HG03378 (cell line): ENCODE data around the gene CTTNBP2.
A peak's percentile ranks its signal among the peaks of the same experiment; 100 is the strongest.
"Not testable (repeated sequence)": the region's sequence is repeated elsewhere in the genome, so short reads cannot be mapped to it uniquely, and the experiment has no call there.

Experiments
- ATAC-seq: cut with Tn5 transposase; IDR thresholded peaks from one replicate; pipeline ENCODE4 v1.9.1; 2021; ENCODE audit warnings: mild to moderate bottlenecking, moderate library complexity; ENCODE audit not compliant: unreplicated experiment

Gene CTTNBP2

DNA sequence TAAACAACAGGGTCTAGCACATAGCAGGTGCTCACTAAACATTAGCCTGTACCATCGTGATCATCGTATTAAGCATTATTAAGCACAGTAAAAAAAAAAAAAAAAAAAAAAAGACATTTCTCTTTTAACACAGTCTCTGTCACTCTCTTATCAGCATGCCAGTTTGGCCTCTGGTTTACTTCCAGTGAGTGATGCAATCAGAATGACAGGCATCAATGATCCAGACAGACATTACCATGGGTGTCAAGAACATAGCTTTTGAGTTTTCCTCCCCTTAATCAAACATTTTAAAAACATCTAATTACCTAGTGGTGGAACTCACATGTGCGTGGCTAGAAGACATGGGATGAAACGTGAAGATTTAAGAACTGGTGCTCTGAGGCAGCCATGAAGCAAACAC lies 115.8 kb downstream of the CTTNBP2 start:
- ATAC-seq, result no peak

DNA sequence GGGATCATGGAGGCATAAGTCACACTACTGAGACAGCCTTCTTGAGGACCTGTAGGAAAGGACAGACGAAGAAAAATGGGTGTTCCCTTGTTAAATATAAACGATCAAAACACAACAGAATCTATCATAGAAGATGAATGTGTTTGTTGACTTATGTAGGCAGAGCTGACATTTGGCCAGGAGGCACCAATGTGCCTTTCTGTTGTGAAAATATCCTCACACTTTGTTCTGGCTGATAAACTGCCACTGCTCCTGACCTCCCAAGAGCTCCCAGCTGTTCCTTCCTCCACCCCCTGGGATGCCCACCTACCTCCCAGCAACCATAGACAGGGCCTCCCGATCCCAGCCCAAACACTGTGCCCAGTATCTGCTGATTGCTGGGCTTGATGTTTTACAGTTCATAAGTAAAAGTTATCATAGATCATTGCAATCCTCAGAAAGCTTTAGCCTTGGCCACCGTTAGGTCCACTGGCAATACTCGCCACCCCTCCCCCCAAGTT lies 116.6 kb downstream of the CTTNBP2 start:
- no peak for ATAC-seq

DNA sequence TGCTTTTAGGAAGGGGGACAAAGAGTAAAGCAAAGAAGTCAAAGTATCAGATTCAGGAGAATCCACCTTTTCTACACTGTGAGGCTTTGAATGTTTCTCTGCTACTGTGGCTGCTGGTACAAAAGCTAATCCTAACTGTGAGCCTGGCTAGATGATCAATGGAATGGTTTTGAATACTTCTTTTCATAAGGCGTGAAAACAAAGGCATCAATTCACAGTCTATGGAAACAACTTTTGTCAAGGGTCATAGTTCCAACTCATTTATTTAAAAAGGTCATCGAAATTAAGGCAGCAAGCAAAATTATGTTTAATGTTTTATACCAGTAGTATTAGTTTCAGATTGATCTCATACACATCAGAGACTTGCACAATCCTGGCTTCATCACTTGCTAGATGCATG lies 118.1 kb downstream of the CTTNBP2 start:
- ATAC-seq, result no peak

DNA sequence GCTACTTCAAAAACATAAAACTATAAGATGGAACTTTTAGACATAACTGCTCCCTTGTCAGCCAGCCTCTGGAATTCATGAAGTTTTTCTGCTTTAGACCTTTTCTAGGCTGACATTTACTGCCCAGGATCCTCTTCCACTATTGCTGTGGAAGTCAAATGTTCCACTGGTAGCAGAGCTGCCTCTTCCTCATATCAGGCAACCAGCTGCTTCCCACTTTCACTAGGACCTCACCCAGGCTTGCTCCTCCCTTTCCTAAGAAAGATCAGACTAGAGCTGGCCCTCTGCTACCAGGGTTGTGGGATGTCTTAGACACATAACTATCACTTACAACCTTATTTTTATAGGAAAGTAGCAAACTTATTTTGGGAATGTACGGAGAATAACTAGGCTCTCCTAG lies 121.5 kb downstream of the CTTNBP2 start:
- no peak for ATAC-seq

DNA sequence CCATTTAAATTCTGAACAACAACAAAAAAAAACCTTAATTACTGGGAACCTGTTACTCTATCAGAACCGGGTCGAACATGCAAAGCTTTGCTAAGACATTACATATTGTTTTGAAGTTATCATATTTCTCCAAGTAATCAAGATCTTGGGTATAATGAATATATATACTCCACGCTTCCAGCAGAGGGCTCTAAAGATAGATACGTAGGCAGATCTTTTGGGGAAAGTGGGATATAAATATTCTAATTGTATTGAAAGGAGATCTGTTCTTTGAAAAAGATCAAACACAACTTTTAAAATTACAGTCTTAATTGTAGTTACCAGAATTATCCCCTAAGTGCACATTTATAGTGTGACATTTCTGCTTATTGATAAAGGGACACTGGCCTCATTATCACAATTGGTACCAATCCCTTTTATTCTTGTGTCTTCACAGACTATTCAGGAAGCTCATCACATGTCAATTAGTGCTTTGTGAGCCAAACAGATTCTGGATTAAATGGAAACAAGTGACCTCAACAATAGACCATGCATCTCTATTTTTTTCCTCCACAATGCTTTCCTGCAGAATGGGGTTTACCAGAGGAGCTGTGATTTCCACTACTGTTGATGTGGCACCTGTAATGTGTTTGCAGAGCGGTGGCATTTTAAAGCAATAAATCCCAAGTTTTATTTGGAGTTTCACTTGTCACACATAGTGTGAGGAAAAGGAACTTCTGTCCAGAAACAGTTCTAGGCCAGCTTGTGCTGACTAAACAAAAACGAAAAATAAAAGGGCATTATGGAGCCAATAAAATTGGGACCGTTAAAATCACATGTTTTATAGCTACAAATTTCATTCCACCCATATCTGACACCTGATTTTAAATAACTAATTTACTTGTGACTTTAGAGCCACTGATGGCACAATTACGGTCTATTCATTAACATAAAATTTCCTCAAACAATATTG lies 122.4 kb downstream of the CTTNBP2 start:
- no peak for ATAC-seq

DNA sequence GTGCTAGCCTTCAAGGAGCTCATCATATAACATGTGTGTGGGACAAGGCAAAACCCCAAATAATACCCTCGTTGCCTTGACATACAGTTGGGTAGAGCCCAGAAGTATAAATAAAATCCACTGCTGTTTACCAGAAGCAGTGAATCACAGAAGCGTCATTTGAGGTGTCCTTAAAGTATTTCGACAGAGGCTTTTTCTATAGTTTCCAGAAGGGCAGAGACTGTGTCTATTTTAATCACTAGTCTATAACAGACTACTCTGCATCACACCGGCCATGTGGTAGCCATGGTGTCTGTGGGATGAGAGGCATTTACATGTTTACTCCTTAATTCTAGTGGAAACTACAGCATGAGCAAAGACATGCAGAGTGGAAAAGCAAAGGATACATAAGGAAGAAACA lies 131.3 kb downstream of the CTTNBP2 start:
- ATAC-seq, result no peak

DNA sequence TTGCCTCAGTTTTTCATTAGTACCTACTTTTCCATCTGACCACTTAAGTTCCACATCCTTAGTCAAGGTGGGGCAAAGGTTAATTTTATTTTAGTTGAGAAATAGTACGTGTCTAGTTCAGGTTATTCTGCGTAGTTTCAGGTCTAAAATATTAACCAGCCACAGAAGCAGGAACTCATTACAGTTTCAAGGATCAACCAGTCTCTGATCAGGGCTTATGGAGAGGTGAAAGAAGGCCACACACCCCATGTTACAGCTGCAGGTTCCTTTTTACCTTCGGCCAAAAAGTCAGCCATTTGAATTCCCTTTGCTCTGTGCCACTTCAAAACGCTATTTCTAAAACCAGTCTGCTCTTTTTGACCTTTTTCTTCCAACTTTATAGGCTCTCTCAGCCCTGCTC lies 134.2 kb downstream of the CTTNBP2 start:
- no peak for ATAC-seq

DNA sequence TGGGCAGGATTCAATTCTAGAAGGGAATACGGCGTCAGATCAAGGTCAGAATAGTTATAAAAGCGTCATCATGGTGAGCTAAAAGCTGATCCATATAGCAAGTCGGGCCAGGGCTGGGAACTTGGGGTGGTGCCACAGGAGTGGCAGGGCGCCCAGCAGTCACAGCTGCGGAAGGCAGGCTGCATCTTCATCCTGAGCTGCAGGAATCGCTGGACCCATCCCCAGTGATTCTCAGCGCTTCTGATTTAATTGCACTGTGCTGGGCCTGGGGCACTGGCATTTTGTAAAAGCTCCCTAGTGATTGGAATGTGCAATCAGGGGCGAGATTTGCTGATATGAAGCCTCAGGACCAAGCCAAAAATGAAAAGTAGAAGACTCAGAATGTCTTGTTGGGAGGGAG lies 135.3 kb downstream of the CTTNBP2 start:
- ATAC-seq, result no peak

DNA sequence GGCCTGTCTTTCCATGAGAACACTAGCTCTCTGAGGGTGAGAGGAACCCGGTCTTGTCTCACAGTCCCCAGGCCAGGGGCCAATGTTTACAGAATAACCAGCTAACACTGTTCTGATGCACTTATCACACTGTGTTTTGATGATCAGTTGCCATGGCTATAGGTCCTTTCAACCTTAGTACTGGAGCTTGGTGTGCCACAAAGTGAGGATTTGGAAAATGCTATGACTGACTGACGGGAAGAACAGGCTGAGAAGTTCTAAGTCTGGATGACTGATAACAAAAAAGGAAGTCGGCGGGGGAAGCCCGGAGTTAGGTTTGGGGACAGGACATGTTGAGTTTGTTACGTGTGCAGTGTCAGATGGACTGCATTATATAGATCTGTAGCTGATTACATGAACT lies 141.8 kb downstream of the CTTNBP2 start:
- peak; percentile 97 for ATAC-seq

DNA sequence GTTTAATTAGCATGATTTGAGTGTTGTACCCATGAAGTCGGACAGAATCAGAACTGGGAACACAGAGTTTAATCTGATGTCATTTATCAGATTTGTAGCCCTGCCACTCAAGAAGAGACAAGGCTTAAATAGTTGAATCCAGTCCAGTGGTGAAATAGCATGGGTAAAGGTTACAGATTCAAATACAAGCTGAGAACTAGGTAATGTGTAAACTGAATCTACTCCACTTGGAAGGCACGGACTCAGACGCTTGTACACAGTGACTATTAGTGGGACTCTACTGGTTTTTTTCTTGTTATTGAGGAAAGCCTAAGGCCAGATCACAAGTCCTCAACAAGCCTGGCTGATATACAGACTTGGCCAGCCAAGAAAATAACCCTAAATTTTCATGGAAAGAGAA lies 142.9 kb downstream of the CTTNBP2 start:
- no peak for ATAC-seq

DNA sequence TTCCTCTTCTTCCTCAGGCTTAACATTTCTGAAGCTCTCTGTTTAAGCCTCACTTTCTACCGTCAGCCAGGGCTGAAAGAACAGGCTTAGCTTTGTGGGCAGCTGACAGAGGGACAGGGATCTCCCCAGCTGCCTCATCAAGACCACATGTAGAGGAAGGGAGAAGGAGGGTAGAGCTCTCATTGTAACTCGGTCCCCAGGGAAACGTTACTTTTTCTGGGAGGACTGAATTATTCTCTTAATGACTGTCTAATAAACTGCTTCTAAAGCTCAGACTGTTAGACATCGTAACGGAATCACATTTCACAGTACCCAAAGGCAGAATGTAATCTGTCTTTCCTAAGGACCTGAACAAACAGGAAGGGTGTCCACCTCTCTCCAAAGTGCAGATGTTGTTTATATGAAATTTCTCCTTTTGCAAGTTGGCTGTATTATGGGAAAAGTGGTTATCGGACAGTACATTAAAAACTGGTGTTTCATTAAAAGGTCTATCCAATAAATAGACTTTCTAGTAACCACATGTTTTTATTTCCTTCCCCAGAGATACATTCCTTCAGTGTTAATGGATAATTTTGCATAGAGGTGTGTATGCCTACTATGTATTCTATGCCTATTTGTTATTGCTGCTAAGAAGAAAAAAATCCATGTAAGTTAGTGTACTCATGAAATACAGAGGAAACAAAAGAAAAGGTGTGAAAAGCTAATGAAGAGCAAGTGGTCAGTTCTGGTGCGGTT lies 144.2 kb downstream of the CTTNBP2 start:
- ATAC-seq, result no peak

DNA sequence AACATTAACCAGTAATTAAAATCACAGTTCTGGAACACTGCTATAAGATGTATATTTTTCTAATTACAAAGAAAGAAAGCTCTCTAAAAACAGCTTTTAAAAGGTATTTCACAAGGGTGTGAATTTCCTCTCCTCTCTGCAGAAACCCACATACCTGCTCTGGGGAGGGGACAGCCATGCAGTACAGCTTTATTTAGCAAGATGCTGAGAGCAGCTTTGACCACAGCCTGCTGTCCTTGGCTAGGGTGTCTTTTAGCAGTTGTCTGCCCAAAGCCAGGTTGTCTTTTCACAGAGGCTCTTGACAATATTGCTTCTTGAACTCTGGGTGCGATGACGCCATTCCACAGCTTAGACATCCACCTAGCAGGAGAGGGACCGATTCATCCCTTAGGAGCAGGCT lies 148.3 kb downstream of the CTTNBP2 start:
- ATAC-seq, result no peak

DNA sequence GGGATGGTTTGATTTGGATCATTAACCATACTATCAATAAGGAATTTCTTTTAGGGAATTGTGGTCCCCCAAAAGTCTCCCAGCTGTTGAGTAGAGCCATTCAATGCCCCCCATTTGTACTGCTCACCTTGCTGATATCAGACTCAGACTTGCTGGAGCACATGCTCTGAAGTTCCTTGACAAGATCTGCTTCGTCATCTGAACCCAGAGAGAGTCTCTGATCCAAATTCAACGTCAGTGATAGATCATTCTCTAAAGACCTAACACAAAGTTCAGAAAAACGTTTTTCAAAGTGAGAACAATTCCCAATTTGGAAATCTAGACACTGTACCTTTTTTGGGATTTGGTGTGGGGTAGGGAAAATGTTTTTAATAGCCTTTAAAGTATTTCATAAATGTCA lies 153.9 kb downstream of the CTTNBP2 start:
- no peak for ATAC-seq

DNA sequence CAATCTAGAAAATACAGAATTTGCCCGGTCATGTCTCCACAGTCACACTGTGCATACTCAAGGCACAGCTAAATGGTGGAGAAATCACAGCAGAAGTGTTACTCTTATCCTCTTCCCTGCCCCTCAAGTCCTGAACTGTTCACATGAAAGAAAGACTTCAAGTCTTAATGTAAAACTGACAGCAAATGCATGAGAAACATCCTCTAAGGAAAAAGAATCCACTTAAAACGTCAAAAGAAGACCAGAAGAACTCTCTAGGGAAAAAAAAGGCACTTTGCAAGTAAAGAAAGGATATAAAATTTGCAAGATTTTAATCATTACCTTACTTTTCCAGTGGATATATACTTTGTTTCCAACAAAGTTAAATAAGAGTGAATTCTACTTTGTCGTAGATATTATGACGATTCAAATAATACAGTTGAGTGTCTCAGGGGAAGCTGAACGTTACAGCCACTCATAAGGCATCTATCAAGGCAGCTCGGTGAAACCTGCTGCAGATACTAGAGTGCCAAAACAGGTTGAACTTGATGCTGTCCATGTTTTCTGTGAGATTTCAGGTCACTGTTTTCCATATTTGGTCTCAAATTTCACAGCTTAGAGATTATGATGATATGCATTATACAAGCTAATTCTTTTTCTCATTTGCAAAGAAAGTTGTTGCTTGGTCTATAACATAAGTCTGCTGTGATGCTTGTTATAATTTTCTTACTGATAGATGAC lies 155.0 kb downstream of the CTTNBP2 start:
- ATAC-seq, result no peak

DNA sequence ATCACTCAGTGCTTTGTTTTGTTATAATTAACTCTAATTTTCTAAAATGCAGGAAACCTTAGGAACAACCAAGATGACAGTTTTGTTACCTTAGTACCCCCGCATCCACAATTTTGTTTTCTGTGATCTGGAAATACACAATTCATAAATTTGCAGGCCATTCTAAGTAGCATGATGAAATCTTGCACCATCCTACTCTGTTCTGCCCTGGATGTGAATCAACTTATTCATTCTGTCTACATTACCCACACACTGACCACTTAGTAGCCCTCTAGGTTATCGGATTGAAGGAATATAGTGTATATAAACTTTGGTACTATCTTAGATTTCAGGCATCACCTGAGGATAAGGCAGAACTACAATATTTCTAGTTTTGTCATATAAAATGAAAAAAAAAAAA lies 155.9 kb downstream of the CTTNBP2 start:
- ATAC-seq, result no peak

DNA sequence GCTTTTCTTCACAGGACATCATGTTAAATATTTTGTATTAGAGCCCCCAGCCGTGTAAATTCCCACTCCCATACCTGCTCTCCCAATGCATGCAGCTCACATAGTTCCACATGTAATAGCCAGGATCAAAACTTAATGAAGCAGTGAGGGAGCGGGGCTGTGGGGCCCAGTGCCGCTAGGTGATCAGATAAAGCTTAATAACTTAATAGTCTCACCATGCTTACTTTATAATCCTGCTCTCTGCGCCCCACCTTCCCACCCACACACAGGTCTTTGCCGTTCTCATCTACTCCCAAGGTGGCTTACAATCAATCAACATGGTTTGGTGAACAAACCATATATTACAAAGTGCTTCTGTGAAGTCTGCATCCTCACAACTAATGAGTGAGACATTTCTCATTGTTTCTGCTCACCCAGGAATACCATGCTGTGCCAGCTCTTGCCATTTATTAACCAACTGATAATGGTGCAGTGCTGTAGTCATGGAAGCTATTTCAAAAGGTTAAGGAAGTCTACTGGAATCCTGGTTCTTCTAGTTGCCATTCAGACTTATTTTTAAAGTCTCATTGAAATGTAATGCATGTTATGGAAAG lies 156.4 kb downstream of the CTTNBP2 start:
- ATAC-seq, result no peak

DNA sequence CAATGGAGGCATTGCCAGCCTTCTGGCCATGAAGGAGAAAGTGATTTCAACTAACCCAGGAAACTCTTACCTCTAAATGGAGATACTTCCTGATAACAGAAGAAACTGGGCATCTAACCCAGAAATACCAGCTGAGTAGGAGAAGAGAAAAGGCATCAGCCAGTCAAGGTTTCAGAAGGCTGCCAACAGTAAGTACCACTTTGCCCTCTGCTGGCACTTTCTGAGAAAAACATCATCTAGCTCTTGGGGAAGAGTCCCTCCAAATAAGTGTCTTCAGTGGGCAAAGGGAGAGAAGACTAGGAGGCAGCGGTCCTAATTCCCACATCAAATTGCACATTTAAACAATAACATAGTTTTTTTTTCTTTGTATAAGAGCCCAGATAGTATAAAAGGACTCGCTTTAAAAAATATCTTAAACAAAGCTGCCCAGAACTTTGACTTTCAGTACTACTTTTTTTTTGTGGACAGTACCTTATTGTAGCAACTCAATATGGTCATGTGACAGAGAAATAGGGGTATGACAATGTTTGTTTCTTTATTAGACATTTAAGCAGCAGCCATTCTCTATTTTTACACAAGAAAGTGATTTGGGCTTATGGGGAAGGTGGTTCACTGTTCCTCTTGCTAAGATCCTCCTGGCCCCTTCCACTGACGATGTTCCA lies 157.3 kb downstream of the CTTNBP2 start:
- peak; percentile 92 for ATAC-seq

DNA sequence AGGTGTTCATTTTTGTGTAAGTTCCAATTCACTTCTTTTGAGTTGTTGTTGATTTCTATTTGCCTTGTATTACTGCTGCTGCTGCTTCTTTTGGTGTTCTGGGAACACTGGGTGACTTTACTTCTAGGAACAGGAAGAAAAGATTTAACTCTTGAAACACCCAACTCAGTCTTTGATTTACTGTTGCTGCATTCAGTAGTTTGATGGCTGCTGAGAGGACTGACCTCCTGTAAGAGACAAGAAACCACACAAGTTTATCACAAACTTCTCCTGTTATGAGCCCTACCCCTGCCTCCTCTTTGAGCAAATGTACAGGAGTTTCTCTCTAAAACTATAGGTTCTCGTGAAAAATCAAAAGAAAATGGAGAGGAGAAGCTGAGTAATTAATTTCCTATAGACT lies 161.7 kb downstream of the CTTNBP2 start:
- no peak for ATAC-seq

DNA sequence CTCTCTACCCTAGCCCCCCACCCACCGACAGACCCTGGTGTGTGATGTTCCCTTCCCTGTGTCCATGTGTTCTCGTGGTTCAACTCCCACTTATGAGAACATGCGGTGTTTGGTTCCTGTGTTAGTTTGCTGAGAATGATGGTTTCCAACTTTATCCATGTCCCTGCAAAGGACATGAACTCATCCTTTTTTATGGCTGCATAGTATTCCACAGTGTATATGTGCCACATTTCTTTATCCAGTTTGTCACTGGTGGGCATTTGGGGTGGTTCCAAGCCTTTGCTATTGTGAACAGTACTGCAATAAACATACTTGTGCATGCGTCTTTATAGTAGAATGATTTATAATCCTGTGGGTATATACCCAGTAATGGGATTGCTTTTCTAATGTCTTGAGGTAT lies 165.1 kb downstream of the CTTNBP2 start:
- ATAC-seq, result not testable (repeated sequence)

DNA sequence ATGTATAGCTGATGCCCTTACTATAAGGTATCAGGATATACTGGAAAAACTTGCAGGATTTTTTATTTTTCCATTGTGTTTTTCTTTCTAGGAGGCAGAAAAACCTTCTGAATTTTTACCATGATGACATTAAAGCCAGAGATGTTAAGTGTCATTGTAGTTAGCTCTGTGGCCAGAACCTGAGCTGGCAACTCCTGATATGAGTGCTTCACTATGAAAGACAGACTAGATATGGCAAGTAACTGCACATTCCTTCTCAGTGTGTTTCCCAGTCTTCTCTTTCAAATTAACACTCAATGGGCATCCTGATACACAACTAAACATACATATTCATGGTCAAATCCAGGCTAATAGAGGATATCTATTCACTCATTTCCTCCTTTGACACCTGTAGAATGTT lies 166.2 kb downstream of the CTTNBP2 start:
- no peak for ATAC-seq
